CD4-positive, alpha-beta T cell treated with Interleukin-12 subunit alpha and Interleukin-12 subunit beta, for 1 hour (primary cell): ENCODE measurements around the gene HMGA1.
"Not testable (repeated sequence)": the region's sequence is repeated elsewhere in the genome, so short reads cannot be mapped to it uniquely, and the experiment has no call there.

ENCODE experiments used
- DNase-seq: peaks from one replicate; pipeline ENCODE4 v3.0.0-alpha.2; 2020

Gene HMGA1

GRCh38 chr6:34269132-34269531, 32.5 kb downstream of the HMGA1 start:
- DNase-seq: not testable (repeated sequence)

- peak; percentile 16 for DNase-seq
Observed at GRCh38 chr6:34269658-34270341, 33.1 kb downstream of the HMGA1 start.

GRCh38 chr6:34272013-34272926, 35.6 kb downstream of the HMGA1 start:
- no peak for DNase-seq

GRCh38 chr6:34273242-34273805, 36.7 kb downstream of the HMGA1 start:
- no peak for DNase-seq

- DNase-seq: no peak
Observed at GRCh38 chr6:34274129-34274528, 37.5 kb downstream of the HMGA1 start.

- no peak for DNase-seq
Observed at GRCh38 chr6:34275128-34275804, 38.6 kb downstream of the HMGA1 start.

- no peak for DNase-seq
Observed at GRCh38 chr6:34276191-34276590, 39.5 kb downstream of the HMGA1 start.

- no peak for DNase-seq
Observed at GRCh38 chr6:34276881-34277762, 40.4 kb downstream of the HMGA1 start.

- DNase-seq: no peak
Observed at GRCh38 chr6:34277763-34278112, 41.1 kb downstream of the HMGA1 start.

- DNase-seq: no peak
Observed at GRCh38 chr6:34278833-34279232, 42.2 kb downstream of the HMGA1 start.

- DNase-seq: no peak
Observed at GRCh38 chr6:34280216-34280615, 43.5 kb downstream of the HMGA1 start.

GRCh38 chr6:34281702-34282334, 45.1 kb downstream of the HMGA1 start:
- no peak for DNase-seq

- peak; percentile 3 for DNase-seq
Observed at GRCh38 chr6:34284563-34285447, 48.1 kb downstream of the HMGA1 start.

GRCh38 chr6:34285448-34286164, 48.9 kb downstream of the HMGA1 start:
- DNase-seq: no peak

GRCh38 chr6:34288581-34288980, 51.9 kb downstream of the HMGA1 start:
- DNase-seq: no peak

GRCh38 chr6:34289137-34289536, 52.5 kb downstream of the HMGA1 start:
- no peak for DNase-seq

GRCh38 chr6:34292954-34293353, 56.3 kb downstream of the HMGA1 start:
- no peak for DNase-seq

- no peak for DNase-seq
Observed at GRCh38 chr6:34295721-34296120, 59.0 kb downstream of the HMGA1 start.
